SIG-M5 treated with dmso at 0.1 percent for 504 hours (cell line): ENCODE results near the gene RFX5.

Experiments
- DNase-seq: peaks from one replicate; lab custom pipeline; 2025; ENCODE audit not compliant: unreplicated experiment; lab: John Stamatoyannopoulos, UW

The RFX5 gene

GRCh38 chr1:151325231-151325630, 21.8 kb downstream of the RFX5 start:
- DNase-seq = no peak

DNA sequence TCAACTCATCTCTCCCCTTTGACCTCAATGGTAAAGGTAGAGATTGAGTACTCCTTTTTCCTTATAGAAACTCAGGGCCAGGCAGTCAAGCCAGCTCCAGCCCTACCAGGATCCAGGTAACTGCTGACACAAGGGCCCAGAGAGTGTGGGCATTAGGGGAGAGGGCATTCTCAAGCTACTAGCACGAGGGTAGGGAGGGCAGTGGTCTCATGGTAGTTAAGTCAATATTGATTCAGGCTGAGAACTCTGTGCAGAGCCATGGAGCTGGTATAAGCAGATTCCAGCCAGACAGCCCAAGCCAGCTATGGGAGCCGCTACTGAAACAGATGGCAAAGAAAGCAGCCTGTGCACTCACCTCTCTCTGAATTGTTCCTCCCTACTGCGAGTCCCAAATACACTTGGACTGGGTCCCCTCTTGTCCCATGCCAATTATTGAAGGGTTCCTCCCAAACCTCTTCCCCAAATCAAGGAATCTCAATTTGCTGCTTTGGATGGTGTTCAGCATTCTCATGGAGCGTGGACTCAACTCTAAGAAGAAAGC, 22.6 kb downstream of the RFX5 start:
- DNase-seq = peak; percentile 26

DNA sequence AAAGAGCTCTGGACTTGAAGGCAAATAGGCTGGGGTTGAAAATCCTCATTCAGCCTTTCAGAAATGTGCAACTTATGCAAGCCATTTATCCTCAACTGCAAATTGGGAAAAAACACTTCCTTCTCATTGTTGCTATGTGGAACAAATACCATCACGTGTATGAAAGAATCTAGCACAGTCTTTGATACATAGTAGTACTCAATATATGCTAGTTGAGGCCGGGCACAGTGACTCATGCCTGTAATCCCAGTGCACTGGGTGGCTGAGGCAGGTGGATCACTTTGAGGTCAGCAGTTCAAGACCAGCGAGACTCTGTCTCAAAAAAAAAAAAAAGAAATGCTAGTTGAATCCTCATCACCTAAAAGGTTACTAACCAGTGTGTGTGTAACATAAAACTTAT, 28.1 kb downstream of the RFX5 start:
- DNase-seq = no peak

DNA sequence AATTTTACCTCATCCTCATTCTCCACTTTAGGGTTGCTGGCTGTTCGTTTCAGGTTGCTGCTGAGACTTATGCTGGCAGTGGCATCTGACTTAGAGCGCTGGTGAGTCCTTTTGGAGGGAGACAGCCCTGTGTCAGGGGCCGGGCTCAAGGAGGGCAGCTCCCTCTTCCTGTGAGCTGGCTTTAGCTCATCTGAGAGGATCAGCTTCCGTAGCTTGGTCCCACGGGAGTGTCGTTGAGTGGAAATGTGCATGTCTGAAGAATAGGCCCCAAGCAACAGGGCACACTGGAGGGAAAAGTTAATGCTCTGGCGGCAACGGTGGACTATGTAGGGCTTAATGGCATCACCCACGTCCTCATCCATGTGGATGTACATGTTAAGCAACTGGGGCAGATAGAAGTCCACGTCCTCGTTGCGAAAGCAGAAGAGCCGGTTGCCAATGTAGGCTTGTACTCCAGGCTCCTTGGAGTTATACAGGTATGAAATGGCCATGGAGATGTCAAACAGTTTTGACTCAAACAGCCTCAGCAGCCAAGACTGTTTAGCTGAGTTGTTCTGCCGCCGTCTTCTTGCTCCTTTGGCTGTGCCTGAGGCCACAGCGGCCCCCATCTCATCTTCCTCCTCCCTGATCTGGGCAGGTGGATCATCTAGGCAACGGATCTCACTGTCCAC, 31.4 kb downstream of the RFX5 start:
- DNase-seq = no peak

DNA sequence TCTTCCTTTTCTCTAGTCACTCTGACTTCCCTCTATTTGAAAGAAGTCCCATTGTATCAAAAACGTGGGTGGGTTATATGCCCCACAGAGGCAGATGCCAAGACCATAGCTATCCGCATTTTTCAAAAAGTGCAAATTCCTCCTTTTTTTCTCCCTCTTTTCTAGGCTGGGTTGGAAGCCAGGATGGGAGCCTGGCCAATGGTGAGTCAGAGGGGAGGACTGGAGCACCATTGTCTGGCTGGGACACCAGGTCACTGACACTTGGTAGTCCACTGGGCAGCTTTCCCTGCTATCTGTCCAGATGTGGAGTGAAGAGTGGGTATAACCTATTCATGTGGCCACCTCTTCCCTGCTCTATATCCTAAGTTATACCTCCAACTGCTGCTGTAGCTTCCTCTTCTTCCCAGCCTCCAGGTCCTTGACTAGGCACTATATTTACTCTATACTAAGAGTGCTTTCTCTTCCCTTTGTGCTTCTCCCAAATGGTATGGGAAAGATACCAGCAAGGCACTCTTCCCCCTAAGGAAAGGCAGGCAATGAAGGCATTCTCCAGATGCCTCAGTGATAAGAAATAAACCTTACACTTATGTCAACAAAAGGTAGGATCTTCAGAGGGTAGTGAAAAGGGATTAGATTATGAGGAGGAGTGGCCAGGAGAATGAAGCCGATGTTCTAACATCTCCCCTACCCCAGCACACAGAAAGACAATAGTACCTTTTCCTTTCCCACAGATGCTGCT, 32.7 kb downstream of the RFX5 start:
- DNase-seq = no peak

GRCh38 chr1:151313501-151313900, 33.6 kb downstream of the RFX5 start:
- DNase-seq = no peak

DNA sequence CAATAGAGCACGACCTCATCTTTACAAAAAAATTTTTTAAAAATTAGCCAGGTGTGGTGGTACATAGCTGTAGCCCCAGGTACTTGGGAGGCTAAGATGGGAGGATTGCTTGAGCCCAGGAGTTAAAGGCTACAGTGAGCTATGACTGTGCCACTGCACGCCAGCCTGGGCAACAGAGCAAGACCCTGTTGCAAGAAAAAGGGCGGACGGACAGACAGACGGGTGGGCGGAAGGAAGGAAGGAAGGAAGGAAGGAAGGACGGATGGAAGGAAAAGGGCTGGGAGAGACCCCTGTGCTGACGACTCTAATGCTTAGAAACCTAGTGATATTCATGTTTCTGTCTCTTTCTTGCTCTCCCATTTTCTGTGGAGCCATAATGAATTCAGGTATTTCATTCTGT, 34.2 kb downstream of the RFX5 start:
- no peak for DNase-seq

DNA sequence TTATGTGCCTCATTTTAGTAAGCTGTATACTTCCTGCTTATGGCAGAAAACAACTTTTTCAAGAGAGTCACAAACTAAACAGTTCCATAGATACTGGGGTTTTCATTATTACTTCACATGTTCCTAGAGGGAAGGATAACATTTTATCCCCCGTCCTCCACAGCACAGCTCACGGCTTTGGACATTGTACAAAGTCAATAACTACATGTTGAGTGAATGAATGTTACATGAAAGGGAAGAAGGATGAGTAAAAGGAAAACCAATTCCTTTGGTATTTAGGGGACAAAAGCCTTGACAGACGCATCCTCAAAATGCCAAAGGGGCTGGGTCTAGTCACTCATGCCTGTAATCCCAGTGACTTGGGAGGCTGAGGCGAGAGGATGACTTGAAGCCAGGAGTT, 34.6 kb downstream of the RFX5 start:
- DNase-seq = no peak

DNA sequence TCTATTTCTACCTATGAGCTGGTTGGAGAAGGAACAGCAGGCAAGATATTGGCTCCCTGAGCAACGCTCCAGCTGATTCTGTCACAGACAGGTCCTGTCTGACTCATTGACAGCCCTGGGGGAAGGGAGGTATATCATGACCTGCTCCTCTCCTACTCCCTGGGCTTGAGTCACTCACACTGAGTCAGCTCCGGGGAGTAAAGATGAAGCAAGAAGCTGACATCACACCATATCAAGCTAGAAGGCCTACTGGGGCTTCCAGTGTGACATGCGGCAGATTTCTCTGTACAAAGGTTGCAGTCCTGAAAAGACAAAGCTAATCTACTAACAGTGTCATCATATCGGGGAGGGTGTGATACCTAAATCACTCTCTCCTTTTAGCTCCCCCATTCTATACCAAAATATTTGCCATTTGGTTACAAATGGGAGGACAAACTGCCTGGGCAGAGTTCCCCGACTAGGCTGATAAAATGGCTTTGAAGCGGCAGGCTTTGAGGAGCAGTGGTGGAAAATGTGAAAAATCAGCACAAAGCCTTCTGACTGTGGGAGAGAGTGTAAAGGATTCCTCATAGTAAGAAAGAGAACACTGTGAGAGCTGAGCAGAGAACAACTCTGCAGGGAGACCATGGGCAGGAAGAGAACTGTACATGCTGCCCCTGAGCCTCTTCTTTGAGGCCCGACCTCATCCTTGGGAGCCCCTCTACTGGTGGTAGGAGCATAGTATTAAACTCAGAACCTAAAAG, 35.3 kb downstream of the RFX5 start:
- peak; percentile 100 for DNase-seq

- no peak for DNase-seq
Measured at GRCh38 chr1:151311011-151311410, 36.0 kb downstream of the RFX5 start.

DNA sequence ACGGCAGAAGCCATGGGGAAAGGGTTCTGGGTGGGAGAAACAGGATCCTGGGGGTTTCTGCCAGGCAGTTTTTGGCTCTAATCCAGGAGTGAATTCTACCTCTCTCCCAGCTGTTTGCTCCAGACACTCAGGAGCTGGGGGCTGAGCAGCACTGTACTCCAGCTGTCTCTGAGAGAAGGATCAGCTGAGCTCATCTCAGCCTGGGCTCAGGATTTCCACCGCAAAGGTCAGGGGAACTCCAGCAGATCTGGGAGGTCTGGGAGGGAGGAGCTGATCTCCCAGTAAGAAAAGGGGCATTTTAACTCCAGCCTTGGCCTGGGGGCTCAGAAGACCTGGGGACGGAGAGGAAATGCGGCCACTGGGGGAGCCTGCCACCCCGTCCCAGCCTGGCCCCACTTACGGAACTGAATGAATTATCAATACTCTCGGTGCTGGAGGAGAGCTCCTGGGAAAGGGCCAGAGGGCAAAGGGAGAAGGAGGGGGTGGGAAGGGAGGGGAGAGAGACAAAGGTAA, 37.2 kb downstream of the RFX5 start:
- DNase-seq = no peak

DNA sequence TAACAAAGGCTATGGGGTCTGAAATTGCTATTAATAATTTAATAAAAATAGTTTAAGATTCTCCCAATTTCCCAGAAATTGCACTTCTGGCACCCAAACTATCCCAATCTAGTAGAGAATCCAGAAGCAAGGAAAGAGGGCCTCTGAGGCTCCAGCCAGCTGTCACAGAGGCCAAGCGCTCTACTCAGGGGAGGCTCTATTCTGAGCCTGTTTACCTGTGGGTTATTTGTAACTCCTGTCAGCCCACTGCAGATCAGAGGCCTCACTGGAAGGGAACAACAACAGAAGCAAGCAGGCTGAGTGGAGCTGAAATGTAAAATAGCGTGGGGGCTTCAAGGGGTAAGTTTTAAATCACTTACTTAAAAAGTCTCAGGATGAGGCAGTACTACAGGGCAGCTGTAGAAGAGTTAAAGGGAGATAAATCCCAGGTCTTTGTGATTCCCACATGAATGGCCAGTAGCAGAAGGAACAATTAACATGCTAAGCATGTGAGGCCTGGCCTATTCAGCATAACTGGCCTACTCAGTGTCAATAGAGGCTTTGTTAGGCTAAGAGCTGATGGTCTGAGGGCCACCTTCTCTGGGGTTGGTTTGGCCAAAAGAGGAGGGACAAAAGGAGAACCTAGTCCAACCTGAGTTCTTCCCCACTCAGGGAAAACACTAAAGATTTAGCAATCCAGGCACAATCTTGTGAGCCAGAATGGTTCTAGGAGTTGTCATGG, 52.1 kb downstream of the RFX5 start:
- DNase-seq = no peak

GRCh38 chr1:151293093-151293492, 54.0 kb downstream of the RFX5 start:
- DNase-seq = no peak

- DNase-seq = no peak
Measured at GRCh38 chr1:151292207-151293030, 54.6 kb downstream of the RFX5 start.

DNA sequence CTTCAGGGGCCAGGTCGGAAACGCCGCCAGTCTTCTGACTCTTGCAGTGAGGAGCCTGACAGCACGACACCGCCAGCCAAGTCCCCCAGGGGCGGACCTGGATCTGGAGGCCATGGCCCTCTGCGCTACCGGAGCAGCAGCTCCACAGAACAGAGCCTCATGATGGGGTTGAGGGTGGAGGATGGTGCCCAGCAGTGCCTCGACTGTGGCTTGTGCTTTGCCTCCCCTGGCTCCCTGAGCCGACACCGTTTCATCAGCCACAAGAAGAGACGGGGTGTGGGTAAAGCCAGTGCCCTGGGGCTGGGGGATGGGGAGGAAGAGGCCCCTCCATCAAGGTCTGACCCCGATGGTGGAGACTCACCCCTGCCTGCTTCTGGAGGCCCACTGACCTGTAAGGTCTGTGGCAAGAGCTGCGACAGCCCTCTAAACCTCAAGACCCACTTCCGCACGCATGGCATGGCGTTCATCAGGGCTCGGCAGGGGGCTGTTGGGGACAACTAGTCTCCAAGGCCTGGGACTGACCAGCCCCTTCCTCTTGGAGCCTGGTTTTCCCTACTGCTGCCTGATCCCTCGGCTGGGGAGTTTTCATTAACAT, 56.2 kb downstream of the RFX5 start:
- no peak for DNase-seq
